ENCODE data around the gene ITGA1.

DNA sequence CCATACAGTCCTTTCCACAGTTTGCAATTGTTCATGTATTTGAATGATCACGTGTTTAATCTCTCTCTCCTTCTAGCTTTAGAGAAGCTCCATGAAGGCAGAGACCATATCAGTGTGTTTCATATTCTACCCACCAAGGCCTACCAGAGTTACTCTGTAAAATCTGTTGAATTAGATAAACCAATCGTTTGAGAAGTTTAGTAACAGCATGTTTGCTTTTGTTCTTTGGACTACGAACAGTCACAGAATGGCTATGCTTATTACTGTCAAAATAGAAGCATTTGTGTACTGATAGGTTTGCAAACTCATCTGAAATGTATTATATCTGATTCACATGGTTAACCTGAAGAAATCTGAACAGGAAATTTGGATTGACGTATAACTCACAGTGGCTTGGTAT lies 93.8 kb downstream of the ITGA1 start:
- TF ChIP-seq ZSCAN30 (tag by site-specific recombination; IDR thresholded peaks at IDR 0.05), result no peak
- no peak for TF ChIP-seq REST (tag by site-specific recombination; IDR thresholded peaks at IDR 0.05)
- TF ChIP-seq ZNF558 (tag by site-specific recombination; IDR thresholded peaks at IDR 0.05), result no peak
- TF ChIP-seq ZNF132 (tag by site-specific recombination; IDR thresholded peaks at IDR 0.05; ENCODE audit: borderline replicate concordance), result no peak
